ENCODE results near the gene ERC1.

The ERC1 gene

GRCh38 chr12:988646-989045, 2.4 kb upstream of the ERC1 start:
- DNase-seq (ENCODE audit: low read depth in 1 of 2, low spot score in 1 of 2) = no peak
- H3K27ac ChIP-seq (replicated peaks) = peak overlapping the region; percentile 95
- no peak for TF ChIP-seq SPI1 (IDR thresholded peaks at IDR 0.05; ENCODE audit: borderline replicate concordance, low read depth)
- TF ChIP-seq REST (IDR thresholded peaks at IDR 0.05; ENCODE audit: insufficient replicate concordance, low read depth) = no peak
- no peak for TF ChIP-seq GABPA (IDR thresholded peaks at IDR 0.05; ENCODE audit: low read depth)
- no peak for TF ChIP-seq POLR2AphosphoS5 (IDR thresholded peaks at IDR 0.05; ENCODE audit: low read depth)
- TF ChIP-seq CTCF (IDR thresholded peaks at IDR 0.05; ENCODE audit: insufficient read depth, low read length) = no peak
- no peaks in the 10 kb centered on the region for H3K27me3 ChIP-seq (ENCODE audit: insufficient read depth, poor library complexity, severe bottlenecking)
- H3K4me3 ChIP-seq (replicated peaks; ENCODE audit: insufficient read depth, low read length) = no peak overlapping the region

- no peak for TF ChIP-seq POLR2AphosphoS5 (IDR thresholded peaks at IDR 0.05; ENCODE audit: low read depth)
- TF ChIP-seq SPI1 (IDR thresholded peaks at IDR 0.05; ENCODE audit: borderline replicate concordance, low read depth) = no peak
- no peak for TF ChIP-seq GABPA (IDR thresholded peaks at IDR 0.05; ENCODE audit: low read depth)
- TF ChIP-seq REST (IDR thresholded peaks at IDR 0.05; ENCODE audit: insufficient replicate concordance, low read depth) = no peak
- no peak for TF ChIP-seq CTCF (IDR thresholded peaks at IDR 0.05; ENCODE audit: insufficient read depth, low read length)
- DNase-seq (ENCODE audit: low read depth in 1 of 2, low spot score in 1 of 2) = no peak
- H3K27me3 ChIP-seq (ENCODE audit: insufficient read depth, poor library complexity, severe bottlenecking) = no peaks in the 10 kb centered on the region
- no peak overlapping the region for H3K4me3 ChIP-seq (replicated peaks; ENCODE audit: insufficient read depth, low read length)
- peak overlapping the region; percentile 95 for H3K27ac ChIP-seq (replicated peaks)
Measured at GRCh38 chr12:989051-989450, 2.0 kb upstream of the ERC1 start.

- no peak for TF ChIP-seq SPI1 (IDR thresholded peaks at IDR 0.05; ENCODE audit: borderline replicate concordance, low read depth)
- TF ChIP-seq REST (IDR thresholded peaks at IDR 0.05; ENCODE audit: insufficient replicate concordance, low read depth) = no peak
- no peak for TF ChIP-seq POLR2AphosphoS5 (IDR thresholded peaks at IDR 0.05; ENCODE audit: low read depth)
- TF ChIP-seq GABPA (IDR thresholded peaks at IDR 0.05; ENCODE audit: low read depth) = no peak
- TF ChIP-seq CTCF (IDR thresholded peaks at IDR 0.05; ENCODE audit: insufficient read depth, low read length) = no peak
- peak overlapping the region; percentile 69 for H3K4me3 ChIP-seq (replicated peaks; ENCODE audit: insufficient read depth, low read length)
- H3K27ac ChIP-seq (replicated peaks) = peak overlapping the region; percentile 95
- DNase-seq (ENCODE audit: low read depth in 1 of 2, low spot score in 1 of 2) = peak in 1 of 2 experiments; percentile 50
- H3K27me3 ChIP-seq (ENCODE audit: insufficient read depth, poor library complexity, severe bottlenecking) = no peaks in the 10 kb centered on the region
Measured at GRCh38 chr12:989751-990660, 1.0 kb upstream of the ERC1 start.
